ENCODE measurements around the gene ATP6V0E2.

Gene ATP6V0E2

DNA sequence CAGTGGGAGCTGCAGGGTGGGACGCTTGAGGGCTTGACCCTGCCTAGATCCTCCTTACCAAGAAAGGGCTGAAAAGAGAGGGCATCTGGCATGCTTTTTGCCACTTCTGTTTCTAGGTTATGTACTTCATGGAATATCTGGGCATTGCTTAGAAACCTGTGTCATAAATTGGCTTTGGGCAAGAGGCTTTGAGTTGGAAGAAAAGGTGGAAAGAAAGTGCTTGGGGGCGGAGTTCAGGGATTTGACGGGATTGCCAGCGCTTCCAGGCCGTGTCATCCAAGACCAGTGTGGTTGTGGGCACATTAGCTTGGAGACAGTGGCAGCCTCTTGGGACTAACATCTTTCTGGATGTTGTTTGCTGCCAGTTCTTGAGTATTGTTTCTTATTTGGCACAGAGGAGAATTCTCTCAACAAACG is 34.8 kb upstream of the ATP6V0E2 start:
- peak; percentile 16 for DNase-seq

DNA sequence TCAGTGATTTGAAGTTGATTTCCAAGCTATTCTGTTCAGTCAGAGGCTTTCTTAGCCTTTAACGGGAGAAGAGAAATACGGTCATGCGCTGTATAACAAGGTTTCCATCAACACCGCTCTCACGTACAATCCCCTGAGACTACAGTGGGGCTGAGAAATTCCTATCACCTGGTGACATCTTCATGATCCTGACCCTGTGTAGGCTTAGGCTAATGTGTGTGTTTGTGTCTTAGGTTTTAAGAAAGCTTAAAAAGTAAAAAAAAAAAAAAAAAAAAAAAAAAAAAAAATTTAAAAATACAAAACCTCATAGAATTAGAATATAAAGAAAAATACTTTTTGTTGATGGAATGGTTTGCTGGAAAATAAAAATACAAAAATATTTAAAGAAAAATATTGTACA is 33.8 kb upstream of the ATP6V0E2 start:
- no peak for DNase-seq

DNA sequence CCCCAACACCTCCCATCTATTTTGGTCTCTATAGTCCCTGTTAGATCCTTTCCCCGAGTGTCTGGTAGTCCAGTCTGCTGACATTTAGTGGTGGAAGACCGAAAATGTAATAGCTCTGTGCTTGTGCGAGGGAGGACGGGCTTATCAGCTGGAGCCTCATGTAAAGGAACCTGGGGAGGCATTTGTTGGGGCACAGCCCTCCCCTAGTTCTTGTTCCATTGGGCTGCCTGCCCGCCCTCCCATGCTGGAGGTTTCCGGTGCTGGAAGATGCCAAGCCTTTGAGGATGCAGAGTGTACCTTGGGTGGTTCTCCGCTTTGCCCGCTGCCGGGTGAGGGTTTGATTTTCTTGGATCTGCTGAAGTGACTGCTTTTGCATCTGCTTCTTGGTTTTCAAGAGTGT is 30.2 kb upstream of the ATP6V0E2 start:
- DNase-seq: no peak

GRCh38 chr7:149844445-149844844 is 29.3 kb upstream of the ATP6V0E2 start:
- no peak for DNase-seq

GRCh38 chr7:149845257-149845980 is 28.4 kb upstream of the ATP6V0E2 start:
- DNase-seq: no peak

DNA sequence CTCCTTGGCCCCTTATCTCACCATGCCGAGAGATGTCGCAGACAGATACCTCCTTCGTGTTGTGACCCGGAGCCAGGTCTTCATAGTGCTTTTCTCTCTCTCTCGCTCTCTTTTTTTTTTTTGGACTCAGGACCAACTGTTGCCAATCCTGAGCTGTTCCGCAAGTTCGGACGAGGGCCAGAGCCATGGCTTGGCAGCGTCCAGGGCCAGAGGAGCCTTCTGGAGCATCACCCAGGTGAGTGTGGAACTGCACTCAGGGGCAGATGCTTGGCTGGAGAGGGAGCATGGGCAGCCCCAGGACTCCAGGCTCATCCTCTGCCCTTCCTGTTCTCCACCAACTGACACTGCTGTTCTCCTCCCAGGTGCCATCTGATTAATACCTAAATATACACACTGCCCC is 27.7 kb upstream of the ATP6V0E2 start:
- no peak for DNase-seq

DNA sequence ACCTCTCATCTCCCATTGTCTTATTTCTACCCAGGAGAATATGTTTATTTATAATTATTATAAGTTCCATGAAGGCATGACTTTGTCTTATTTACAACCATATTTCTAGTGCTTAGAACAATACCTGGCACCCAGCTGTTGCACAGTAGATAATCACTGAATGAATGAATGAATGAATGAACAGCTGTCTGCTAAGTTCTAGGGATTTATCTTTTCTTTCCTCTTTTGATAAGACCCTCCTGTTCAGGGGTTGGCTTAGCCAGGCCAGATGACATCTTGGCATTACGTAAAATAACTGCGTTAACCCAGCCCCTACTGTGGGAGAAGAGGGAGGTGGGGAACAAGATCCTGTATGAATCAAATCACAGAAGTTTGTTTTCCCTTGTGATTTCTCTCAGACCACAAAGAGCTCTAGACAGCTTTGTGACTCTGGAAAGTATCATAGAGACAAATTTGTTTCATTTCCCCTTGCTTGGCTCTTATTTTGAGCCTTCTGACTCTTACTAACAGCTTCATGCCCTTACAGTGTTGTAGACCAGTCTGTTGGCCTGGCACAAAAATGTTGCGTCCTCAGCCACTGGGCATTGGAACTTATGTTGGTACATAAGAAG is 27.2 kb upstream of the ATP6V0E2 start:
- DNase-seq: no peak

- DNase-seq: no peak
Measured at GRCh38 chr7:149849174-149849573, 24.6 kb upstream of the ATP6V0E2 start.

DNA sequence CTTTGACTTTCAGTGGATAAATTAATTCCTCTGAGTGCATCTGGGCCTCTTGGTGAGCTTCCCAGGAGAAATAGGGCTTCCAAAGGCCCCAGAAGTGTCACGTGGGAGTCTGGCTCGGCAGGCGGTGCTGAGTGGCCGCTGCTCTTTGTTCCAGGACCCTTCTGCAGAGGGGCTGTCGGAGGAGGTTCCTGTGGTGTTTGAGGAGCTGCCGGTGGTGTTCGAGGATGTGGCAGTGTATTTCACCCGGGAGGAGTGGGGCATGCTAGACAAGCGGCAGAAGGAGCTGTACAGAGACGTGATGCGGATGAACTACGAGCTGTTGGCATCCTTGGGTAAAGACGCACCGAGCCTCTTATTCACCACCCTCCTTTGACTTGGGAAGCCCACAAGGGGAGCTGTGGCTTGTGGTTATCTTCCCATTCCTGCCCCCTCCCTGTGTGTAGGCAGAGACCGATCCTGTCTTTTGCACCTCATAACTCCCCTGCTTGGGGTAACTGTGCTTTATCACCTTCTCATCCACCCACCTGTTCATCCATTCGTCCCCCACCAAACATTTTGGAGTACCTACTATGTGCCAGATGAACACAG is 23.7 kb upstream of the ATP6V0E2 start:
- DNase-seq: no peak

DNA sequence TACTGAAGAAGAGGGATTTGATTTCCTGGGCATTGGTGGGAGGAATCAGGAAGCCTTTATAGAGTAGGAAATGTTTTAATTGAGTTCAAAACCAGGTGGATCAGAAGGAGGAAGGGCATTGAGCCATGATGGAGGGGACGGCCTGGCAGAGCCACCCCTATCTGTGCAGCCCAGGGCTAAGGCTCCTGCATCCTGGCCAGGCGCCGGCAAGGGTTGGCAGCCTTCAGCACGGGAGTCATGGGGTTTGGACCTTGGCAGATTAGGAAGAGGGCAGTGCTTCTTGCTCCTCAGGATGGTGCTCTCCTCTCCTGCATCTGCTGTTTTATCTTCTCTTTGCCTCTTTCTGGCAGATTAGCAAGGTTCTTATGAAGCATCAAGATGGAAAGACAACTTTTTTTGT is 23.1 kb upstream of the ATP6V0E2 start:
- no peak for DNase-seq

GRCh38 chr7:149851449-149851848 is 22.3 kb upstream of the ATP6V0E2 start:
- no peak for DNase-seq

DNA sequence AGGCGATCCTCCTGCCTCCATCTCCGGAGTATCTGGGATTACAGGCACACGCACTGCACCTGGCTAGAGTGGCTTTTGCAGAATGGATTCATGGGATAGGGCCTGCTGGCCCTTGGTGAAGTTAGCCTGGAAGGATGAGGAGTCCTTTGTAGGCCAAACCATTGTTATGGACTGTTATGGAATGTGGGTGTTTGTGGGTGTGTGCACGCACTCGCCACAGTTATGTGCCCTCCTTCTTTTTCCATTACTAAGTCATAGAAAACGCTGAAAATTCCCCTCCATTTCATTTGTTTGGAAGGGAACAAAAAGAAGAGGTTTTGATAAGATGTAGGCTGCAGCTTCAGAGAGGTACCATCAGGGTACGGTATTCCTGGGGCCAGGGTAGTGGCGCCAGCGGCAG is 20.6 kb upstream of the ATP6V0E2 start:
- DNase-seq: no peak

- DNase-seq: peak; percentile 59
Measured at GRCh38 chr7:149854611-149855360, 19.0 kb upstream of the ATP6V0E2 start.

DNA sequence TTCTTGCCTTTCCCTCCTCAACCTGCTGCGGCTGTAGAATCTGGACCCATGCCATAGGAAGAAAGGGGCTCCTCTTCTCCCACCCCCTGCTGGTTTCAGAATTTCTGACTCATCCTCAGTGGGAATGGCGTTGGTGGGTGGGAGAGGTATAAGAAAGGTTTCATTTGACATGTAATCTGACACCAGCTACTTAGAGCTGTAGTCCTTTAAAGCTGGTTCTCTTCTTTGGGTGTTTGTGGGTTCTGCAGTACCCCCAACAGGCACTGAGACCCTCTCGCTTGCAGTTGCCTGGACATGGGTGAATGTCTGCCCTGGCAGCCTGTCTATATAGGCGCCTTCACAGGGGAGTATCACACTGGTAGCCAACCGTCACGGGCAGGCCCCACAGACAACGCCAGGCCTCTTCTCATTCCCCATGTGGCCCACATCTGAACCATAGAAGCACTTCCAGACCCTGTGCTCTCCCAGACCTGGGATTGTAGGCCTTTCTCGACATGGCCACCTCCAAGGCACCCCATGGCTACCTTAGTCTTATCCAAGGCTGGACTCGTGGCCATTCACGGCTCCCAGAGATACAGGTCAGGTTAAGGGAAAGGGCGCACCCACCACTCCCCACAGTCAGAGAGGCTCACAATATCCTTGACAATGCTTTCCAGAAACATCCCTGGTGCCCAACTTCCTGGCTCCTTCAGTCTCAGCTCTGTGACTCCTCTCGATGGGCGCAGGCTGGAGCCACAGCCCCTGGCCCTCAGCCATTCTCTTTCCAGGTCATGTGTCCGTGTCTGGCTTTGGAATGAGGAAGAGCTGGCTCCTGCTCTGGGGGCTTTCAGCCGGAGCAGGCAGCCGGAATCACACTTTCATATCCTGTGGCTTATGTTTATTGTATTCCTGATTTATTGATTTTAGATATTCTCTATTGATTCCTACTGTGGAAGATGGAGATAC is 18.1 kb upstream of the ATP6V0E2 start:
- DNase-seq: peak; percentile 93

- DNase-seq: no peak
Measured at GRCh38 chr7:149856583-149856982, 17.2 kb upstream of the ATP6V0E2 start.

GRCh38 chr7:149859369-149859768 is 14.4 kb upstream of the ATP6V0E2 start:
- DNase-seq: no peak

DNA sequence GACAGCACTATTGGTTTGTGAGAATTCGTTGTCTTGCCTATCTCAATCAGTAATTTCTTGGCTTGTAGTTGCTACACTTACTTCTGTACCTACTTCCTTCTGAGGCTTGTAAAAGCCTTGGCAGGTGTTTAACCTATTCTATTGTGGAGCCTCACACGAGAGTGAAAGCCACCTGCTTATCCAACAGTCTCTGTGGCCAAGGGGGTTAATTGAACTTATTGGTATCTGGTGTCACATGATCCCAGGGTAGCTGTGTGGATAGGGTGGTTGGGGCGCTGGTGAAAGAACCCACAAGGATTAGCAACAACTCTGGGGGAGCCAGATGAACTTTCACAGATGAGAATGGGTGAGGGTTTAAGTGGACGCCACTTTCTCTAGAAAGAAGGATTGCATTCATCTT is 13.9 kb upstream of the ATP6V0E2 start:
- no peak for DNase-seq

DNA sequence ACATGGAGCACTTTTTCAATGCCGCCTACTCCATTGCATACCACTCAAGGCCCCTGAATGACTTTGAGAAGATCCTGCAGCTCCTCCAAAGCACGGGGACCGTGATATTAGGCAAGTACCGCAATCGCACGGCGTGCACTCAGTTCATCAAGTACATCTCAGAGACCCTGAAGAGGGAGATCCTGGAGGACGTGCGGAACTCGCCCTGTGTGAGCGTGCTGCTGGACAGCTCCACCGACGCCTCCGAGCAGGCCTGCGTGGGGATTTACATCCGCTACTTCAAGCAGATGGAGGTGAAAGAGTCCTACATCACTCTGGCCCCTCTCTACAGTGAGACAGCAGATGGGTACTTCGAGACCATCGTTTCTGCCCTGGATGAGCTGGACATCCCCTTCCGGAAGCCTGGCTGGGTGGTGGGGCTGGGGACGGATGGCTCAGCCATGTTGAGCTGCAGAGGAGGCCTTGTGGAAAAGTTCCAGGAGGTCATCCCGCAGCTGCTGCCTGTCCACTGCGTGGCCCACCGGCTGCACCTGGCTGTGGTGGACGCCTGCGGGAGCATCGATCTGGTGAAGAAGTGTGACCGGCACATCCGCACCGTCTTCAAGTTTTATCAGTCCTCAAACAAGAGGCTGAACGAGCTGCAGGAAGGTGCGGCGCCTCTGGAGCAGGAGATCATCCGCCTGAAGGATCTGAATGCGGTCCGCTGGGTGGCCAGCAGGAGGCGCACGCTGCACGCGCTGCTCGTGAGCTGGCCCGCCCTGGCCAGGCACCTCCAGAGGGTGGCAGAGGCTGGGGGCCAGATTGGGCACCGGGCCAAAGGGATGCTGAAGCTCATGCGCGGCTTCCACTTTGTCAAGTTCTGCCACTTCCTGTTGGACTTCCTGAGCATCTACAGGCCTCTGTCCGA is 12.7 kb upstream of the ATP6V0E2 start:
- DNase-seq: no peak

DNA sequence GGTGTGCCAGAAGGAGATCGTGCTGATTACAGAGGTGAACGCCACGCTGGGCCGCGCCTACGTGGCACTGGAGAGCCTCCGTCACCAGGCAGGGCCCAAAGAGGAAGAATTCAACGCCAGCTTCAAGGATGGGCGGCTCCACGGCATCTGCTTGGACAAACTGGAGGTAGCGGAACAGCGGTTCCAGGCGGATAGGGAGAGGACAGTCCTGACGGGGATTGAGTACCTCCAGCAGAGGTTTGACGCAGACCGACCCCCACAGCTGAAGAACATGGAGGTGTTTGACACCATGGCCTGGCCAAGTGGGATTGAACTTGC is 12.1 kb upstream of the ATP6V0E2 start:
- DNase-seq: no peak

GRCh38 chr7:149862156-149862555 is 11.6 kb upstream of the ATP6V0E2 start:
- no peak for DNase-seq

- no peak for DNase-seq
Measured at GRCh38 chr7:149863500-149863899, 10.3 kb upstream of the ATP6V0E2 start.

GRCh38 chr7:149864023-149864422 is 9.7 kb upstream of the ATP6V0E2 start:
- no peak for DNase-seq
